DND-41 (cell line): Measurements from ENCODE around the gene TSPAN10.

Experiments used
- ATAC-seq: fragments of 200-7000 bp; cut with Tn5 transposase; 3 replicates; pipeline ENCODE4 v1.9.1; 2021; ENCODE audit warnings: low read depth; ENCODE audit not compliant: insufficient read depth
- DNase-seq: peaks from one replicate; pipeline ENCODE4 v3.0.0-alpha.2; 2020
- H2AFZ ChIP-seq: 2 replicates; pipeline ENCODE4 v1.6.0; 2012; ENCODE audit warnings: low read depth, low read length
- H3K27ac ChIP-seq: 2 replicates; pipeline ENCODE4 v1.5.1; 2012; ENCODE audit warnings: low read length, inconsistent platforms
- H3K27me3 ChIP-seq: fragments of 200-600 bp; sonication (generic); 2 replicates; pipeline ENCODE4 v1.6.0; 2012; ENCODE audit warnings: low read length, mild to moderate bottlenecking, inconsistent platforms; ENCODE audit not compliant: insufficient read depth, poor library complexity
- H3K36me3 ChIP-seq: 2 replicates; pipeline ENCODE4 v1.5.1; 2012; ENCODE audit warnings: low read length, inconsistent platforms; ENCODE audit not compliant: insufficient read depth
- H3K4me1 ChIP-seq: 2 replicates; pipeline ENCODE4 v1.5.1; 2012; ENCODE audit warnings: mild to moderate bottlenecking, low read length; ENCODE audit not compliant: insufficient read depth
- H3K4me2 ChIP-seq: 2 replicates; pipeline ENCODE4 v1.6.0; 2012; ENCODE audit warnings: mild to moderate bottlenecking, moderate library complexity, low read length, inconsistent platforms; ENCODE audit not compliant: insufficient read depth
- H3K4me3 ChIP-seq, 2 experiments: fragments of 200-600 bp in 1 of 2; shearing (Covaris generic) in 1 of 2; 2 replicates each; pipeline ENCODE4 v1.5.1; 2012 to 2016; ENCODE audit warnings: inconsistent platforms in 2 of 2, low read length in 2 of 2, mild to moderate bottlenecking in 2 of 2, low read depth in 1 of 2, moderate library complexity in 1 of 2
- H3K79me2 ChIP-seq: 2 replicates; pipeline ENCODE4 v1.6.0; 2012; ENCODE audit warnings: low read length, inconsistent platforms; ENCODE audit not compliant: insufficient read depth
- H3K9ac ChIP-seq: 2 replicates; pipeline ENCODE4 v1.6.0; 2012; ENCODE audit warnings: low read depth, mild to moderate bottlenecking, inconsistent platforms, low read length, moderate library complexity
- H3K9me3 ChIP-seq: 2 replicates; pipeline ENCODE4 v1.5.1; 2012; ENCODE audit warnings: low read length, moderate library complexity, mild to moderate bottlenecking, inconsistent platforms; ENCODE audit not compliant: insufficient read depth, severe bottlenecking
- H4K20me1 ChIP-seq: 2 replicates; pipeline ENCODE4 v1.6.0; 2012; ENCODE audit warnings: low read length; ENCODE audit not compliant: insufficient read depth
- CTCF ChIP-seq: IDR thresholded peaks from 2 replicates; pipeline ENCODE4 v1.5.1; 2012; ENCODE audit warnings: borderline replicate concordance, low read length, moderate library complexity, mild to moderate bottlenecking; ENCODE audit not compliant: poor library complexity, severe bottlenecking; ENCODE audit errors: extremely low read depth
- EZH2 ChIP-seq: IDR thresholded peaks from 3 replicates; pipeline ENCODE4 v1.6.1; 2012; ENCODE audit warnings: borderline replicate concordance, low read depth, mild to moderate bottlenecking, moderate library complexity, low read length, inconsistent platforms; ENCODE audit not compliant: severe bottlenecking

Gene TSPAN10

GRCh38 chr17:81635431-81635830 lies 1.6 kb upstream of the TSPAN10 start:
- H3K27me3 ChIP-seq = no peaks in the 10 kb centered on the region
- peak overlapping the region; percentile 97 for H3K9ac ChIP-seq
- ATAC-seq (no peak), DNase-seq (no peak)
- peak overlapping the region; percentile 94 for H3K4me2 ChIP-seq
- H3K27ac ChIP-seq = no peak overlapping the region
- H3K36me3 ChIP-seq = peaks cover 21% of the 10 kb centered on the region
- H3K4me3 ChIP-seq = peak overlapping the region; percentile 74 to 88; a peak in 3 of 4 replicates
- H2AFZ ChIP-seq = no peak overlapping the region
- TF ChIP-seq CTCF = no peak
- no peak for TF ChIP-seq EZH2
- H3K79me2 ChIP-seq = peaks cover 62% of the 10 kb centered on the region
- peaks cover 34% of the 10 kb centered on the region; the same call in 1 of the 2 replicates for H4K20me1 ChIP-seq
- no peaks in the 10 kb centered on the region for H3K9me3 ChIP-seq
- H3K4me1 ChIP-seq = peaks cover 33% of the 10 kb centered on the region

DNA sequence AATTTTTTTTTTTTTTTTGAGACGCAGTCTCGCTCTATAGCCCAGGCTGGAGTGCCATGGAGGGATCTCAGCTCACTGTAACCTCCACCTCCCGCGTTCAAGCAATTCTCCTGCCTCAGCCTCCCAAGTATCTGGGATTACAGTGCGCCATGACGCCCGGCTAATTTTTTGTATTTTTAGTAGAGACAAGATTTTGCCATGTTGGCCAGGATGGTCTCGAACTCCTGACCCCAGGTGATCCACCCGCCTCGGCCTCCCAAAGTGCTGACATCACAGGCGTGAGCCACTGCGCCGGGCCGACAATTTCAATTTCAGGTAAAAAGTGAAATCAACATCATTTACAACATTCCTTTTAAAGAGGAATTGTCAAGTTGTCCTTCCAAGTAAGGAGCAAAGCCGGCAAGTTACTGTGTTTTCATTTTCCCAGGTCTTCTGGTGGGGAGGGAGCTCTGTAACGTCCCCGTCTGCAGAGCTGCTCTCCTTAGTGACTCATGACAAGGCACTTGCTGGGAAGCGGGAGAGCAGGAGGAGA lies 957 bp upstream of the TSPAN10 start:
- Histone ChIP-seq H3K79me2 (peaks cover 58% of the 10 kb centered on the region), H3K27ac (peak overlapping the region; percentile 73), H3K4me2 (peak overlapping the region; percentile 94), H3K9ac (peak overlapping the region; percentile 97), H3K36me3 (peaks cover 18% of the 10 kb centered on the region), H3K9me3 (no peaks in the 10 kb centered on the region), H3K4me3 (peak overlapping the region; percentile 74 to 88), H3K4me1 (peaks cover 33% of the 10 kb centered on the region), H3K27me3 (no peaks in the 10 kb centered on the region), H2AFZ (peak overlapping the region; percentile 76; the same call in 1 of the 2 replicates), H4K20me1 (peaks cover 31% of the 10 kb centered on the region; the same call in 1 of the 2 replicates)
- DNase-seq (peak; percentile 21), ATAC-seq (peak; percentile 39; the same call in 2 of the 3 replicates)
- TF ChIP-seq CTCF (no peak), EZH2 (no peak)

DNA sequence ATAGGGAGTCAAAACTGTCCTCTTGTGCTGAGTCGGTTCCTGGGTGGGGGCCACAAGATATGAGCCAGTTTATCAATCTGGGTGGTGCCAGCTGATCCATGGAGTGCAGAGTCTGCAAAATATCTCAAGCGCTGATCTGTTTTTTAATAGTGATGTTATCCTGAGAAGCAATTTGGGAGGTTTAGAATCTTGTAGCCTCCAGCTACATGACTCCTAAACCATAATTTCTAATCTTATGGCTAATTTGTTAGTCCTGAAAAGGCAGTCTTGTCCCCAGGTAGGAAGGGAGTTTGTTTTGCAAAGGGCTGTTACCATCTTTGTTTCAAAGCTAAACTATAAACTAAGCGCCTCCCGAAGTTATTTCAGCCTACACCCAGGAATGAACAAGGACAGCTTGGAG lies 1.7 kb downstream of the TSPAN10 start:
- peaks cover 33% of the 10 kb centered on the region for H3K4me1 ChIP-seq
- peaks cover 18% of the 10 kb centered on the region; the same call in 1 of the 2 replicates for H4K20me1 ChIP-seq
- H3K27ac ChIP-seq = no peak overlapping the region
- H3K9ac ChIP-seq = no peak overlapping the region
- H3K4me3 ChIP-seq = no peak overlapping the region
- H3K36me3 ChIP-seq = peaks cover 9% of the 10 kb centered on the region
- H3K4me2 ChIP-seq = no peak overlapping the region
- peaks cover 32% of the 10 kb centered on the region for H3K79me2 ChIP-seq
- no peak overlapping the region for H2AFZ ChIP-seq
- H3K9me3 ChIP-seq = no peaks in the 10 kb centered on the region
- ATAC-seq = no peak
- H3K27me3 ChIP-seq = no peaks in the 10 kb centered on the region
- DNase-seq = no peak
- TF ChIP-seq CTCF (no peak), EZH2 (no peak)

DNA sequence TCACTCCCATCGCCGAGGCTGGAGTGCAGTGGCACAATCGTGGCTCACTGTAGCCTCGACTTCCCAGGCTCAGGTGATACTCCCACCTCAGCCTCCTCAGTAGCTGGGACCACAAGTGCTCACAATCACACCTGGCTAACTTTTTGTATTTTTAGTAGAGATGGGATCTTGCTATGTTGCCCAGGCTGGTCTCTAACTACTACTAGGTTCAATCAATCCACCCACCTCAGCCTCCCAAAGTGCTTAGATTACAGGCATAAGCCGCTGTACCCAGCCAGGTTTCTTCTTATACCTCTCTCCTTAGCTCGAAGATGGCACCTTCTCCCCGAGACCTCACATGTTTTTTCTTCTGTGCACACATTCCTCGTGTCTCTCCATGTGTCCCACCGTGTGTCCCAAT lies 3.0 kb downstream of the TSPAN10 start:
- H3K4me1 ChIP-seq = peaks cover 22% of the 10 kb centered on the region
- no peak for TF ChIP-seq EZH2
- no peak for TF ChIP-seq CTCF
- H3K9ac ChIP-seq = no peak overlapping the region
- H3K27ac ChIP-seq = no peak overlapping the region
- no peak overlapping the region for H2AFZ ChIP-seq
- peaks cover 9% of the 10 kb centered on the region for H3K36me3 ChIP-seq
- H3K4me2 ChIP-seq = no peak overlapping the region
- no peaks in the 10 kb centered on the region for H3K9me3 ChIP-seq
- no peak for DNase-seq
- H4K20me1 ChIP-seq = peaks cover 16% of the 10 kb centered on the region; the same call in 1 of the 2 replicates
- ATAC-seq = no peak
- H3K79me2 ChIP-seq = peaks cover 18% of the 10 kb centered on the region
- no peak overlapping the region for H3K4me3 ChIP-seq
- H3K27me3 ChIP-seq = no peaks in the 10 kb centered on the region
